Measurements from ENCODE around the gene VSIG10L2.

Gene VSIG10L2

GRCh38 chr11:125934473-125934872 is 11.4 kb upstream of the VSIG10L2 start:
- in situ Hi-C loops (cut with HindIII; ENCODE audit: low sequenced_read_pairs): loop anchor here (25.0 kb wide), 1 partner anchor 253 kb away; no protein-coding TSS in a partner anchor
- TF ChIP-seq, protein P1, sequence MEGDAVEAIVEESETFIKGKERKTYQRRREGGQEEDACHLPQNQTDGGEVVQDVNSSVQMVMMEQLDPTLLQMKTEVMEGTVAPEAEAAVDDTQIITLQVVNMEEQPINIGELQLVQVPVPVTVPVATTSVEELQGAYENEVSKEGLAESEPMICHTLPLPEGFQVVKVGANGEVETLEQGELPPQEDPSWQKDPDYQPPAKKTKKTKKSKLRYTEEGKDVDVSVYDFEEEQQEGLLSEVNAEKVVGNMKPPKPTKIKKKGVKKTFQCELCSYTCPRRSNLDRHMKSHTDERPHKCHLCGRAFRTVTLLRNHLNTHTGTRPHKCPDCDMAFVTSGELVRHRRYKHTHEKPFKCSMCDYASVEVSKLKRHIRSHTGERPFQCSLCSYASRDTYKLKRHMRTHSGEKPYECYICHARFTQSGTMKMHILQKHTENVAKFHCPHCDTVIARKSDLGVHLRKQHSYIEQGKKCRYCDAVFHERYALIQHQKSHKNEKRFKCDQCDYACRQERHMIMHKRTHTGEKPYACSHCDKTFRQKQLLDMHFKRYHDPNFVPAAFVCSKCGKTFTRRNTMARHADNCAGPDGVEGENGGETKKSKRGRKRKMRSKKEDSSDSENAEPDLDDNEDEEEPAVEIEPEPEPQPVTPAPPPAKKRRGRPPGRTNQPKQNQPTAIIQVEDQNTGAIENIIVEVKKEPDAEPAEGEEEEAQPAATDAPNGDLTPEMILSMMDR (IDR thresholded peaks at IDR 0.05; ENCODE audit: low read depth, low read length): no peak
- no peak for DNase-seq (ENCODE audit: low read depth, low spot score)
- H3K4me3 ChIP-seq (ENCODE audit: low read depth, low read length): no peak overlapping the region

DNA sequence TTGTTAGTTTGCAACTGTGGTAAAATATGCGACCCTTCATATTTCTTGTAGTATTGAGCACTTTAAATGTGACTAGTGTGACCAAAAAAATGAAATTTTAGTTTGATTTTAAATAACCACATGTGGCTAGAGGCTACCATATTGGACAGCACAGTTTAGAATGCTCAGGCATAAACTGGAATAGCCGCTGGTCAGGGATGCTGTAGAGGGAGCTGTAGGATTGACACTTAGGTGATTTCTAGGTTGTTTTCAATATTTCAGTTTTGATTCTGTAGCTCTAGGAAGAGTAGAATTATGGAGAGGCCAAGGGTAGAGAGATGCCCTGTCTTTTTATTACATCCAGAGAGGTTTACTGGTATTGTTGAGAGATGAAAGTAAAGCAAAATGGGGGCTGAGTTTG is 10.8 kb upstream of the VSIG10L2 start:
- in situ Hi-C loops (cut with HindIII; ENCODE audit: low sequenced_read_pairs): loop anchor here (25.0 kb wide), 1 partner anchor 252 kb away; no protein-coding TSS in a partner anchor
- no peak for DNase-seq (ENCODE audit: low read depth, low spot score)
- no peak overlapping the region for H3K4me3 ChIP-seq (ENCODE audit: low read depth, low read length)
- TF ChIP-seq, protein P1 (IDR thresholded peaks at IDR 0.05; ENCODE audit: low read depth, low read length): no peak

- in situ Hi-C loops (cut with HindIII; ENCODE audit: low sequenced_read_pairs): loop anchor here (25.0 kb wide), 1 partner anchor 252 kb away; no protein-coding TSS in a partner anchor
- TF ChIP-seq, protein P1 (IDR thresholded peaks at IDR 0.05; ENCODE audit: low read depth, low read length): no peak
- no peak overlapping the region for H3K4me3 ChIP-seq (ENCODE audit: low read depth, low read length)
- DNase-seq (ENCODE audit: low read depth, low spot score): no peak
Measured at GRCh38 chr11:125935618-125936199, 10.1 kb upstream of the VSIG10L2 start.

DNA sequence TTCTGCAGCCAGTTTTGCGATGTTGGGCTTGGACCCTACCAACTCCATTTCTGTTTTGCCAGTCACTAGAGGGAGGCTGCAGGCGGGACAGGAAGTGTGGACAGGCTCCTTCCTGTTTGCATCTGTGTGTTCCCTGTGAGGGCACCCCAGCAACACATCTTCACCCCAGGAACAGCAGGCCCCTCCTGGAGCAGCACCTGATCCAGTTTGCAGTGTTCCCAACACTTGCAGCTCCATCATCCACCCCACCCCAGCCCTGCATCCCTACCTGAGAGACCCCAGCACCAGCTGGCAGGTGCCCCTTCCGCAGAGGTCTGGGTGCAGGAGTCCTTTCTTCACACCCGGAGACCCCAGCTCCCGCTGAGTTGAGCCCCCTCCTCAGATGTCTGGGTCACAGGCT is 7.4 kb upstream of the VSIG10L2 start:
- in situ Hi-C loops (cut with HindIII; ENCODE audit: low sequenced_read_pairs): loop anchor here (25.0 kb wide), 1 partner anchor 249 kb away; no protein-coding TSS in a partner anchor
- H3K4me3 ChIP-seq (ENCODE audit: low read depth, low read length): no peak overlapping the region
- no peak for DNase-seq (ENCODE audit: low read depth, low spot score)
- TF ChIP-seq, protein P1 (IDR thresholded peaks at IDR 0.05; ENCODE audit: low read depth, low read length): no peak

GRCh38 chr11:125939081-125939521 is 6.7 kb upstream of the VSIG10L2 start:
- no peak for DNase-seq (ENCODE audit: low read depth, low spot score)
- TF ChIP-seq, protein P1 (IDR thresholded peaks at IDR 0.05; ENCODE audit: low read depth, low read length): no peak
- in situ Hi-C loops (cut with HindIII; ENCODE audit: low sequenced_read_pairs): loop anchor here (25.0 kb wide), 1 partner anchor 248 kb away; no protein-coding TSS in a partner anchor
- H3K4me3 ChIP-seq (ENCODE audit: low read depth, low read length): no peak overlapping the region

DNA sequence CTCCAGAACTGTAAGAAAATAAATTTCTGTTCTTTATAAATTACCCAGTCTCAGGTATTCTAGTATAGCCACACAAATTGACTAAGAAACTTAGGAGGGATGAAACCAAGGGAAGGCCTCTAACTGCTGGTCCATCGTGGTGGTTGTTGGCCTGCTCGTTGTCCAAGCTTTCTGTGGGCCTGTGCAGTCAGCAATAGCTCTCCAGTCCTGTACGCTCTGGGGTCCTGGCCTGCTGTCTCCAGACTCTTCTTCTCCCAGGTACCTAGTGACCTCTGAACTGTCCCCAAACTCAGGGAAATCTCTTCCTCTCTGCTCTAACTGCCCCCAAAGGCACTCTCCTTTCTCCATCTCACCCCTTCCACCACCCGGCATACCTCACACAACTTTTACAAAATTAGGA is 5.7 kb upstream of the VSIG10L2 start:
- TF ChIP-seq, protein P1 (IDR thresholded peaks at IDR 0.05; ENCODE audit: low read depth, low read length): no peak
- no peak overlapping the region for H3K4me3 ChIP-seq (ENCODE audit: low read depth, low read length)
- DNase-seq (ENCODE audit: low read depth, low spot score): no peak
- in situ Hi-C loops (cut with HindIII; ENCODE audit: low sequenced_read_pairs): loop anchor here (25.0 kb wide), 1 partner anchor 247 kb away; no protein-coding TSS in a partner anchor

Measured in astrocyte of the spinal cord (primary cell).